ENCODE measurements around the gene TGFA.
A peak's percentile ranks its signal among the peaks of the same experiment; 100 is the strongest.
"Not testable (repeated sequence)": the region's sequence is repeated elsewhere in the genome, so short reads cannot be mapped to it uniquely, and the experiment has no call there.

Gene TGFA

DNA sequence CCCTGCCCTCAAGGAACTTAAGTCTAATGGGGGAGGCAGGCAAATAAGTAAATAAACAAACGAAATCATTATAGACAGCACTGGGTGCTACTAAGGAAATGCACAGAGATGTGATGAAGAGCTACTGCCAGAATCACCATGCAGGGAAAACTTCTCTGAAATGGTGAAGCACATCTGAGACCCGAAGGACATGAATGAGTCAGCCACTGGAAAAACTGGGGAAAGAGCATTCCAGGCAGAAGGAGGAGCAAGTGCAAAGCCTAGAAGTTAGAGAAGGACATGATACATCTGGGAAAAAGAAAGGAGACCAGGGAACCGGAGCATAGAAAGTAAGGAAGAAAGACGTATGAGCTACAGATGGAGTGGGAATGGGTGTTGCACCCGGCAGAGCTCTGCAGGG is 56.8 kb downstream of the TGFA start:
- DNase-seq, result no peak

- no peak for DNase-seq
These were observed 59.2 kb downstream of the TGFA start for GRCh38 chr2:70494293-70494886.

DNA sequence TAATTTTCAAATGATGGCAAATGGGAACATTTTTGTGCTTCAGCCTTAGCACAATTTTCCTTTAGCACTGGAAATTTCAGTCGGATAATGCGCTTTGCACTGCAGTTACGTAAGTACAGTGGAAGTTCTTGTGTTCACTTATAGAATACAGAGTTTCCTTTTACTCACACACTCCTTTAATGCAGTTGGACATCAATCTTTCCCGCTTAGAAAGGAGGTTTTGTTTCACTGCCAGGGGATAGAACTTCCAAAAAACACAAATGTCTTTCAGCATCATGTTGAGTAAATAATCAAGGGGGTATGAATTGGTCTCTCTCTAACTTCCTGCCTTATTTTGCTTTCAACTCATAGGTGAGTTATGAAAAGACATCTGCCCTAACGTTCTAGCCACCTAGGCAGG is 63.2 kb downstream of the TGFA start:
- DNase-seq, result no peak

- no peak for DNase-seq
These were observed 64.5 kb downstream of the TGFA start for GRCh38 chr2:70489165-70489564.

DNA sequence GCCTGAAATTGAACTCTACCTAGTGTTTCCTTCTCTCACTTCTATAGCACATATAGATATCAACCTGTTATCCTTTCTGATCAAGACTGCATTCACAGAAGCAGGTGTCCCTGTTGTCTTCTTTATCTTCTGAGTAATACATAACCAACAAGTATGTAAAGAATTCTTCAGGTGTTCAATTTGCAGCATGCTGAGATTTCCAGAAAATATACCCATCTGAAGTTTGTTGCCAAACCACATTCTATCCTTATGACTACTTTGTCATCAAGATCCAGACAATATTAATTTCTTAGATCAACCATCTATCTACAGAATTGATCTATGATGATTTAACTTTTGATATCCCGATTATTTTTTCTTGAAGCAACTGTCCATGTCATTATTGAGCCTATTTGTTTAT is 69.5 kb downstream of the TGFA start:
- DNase-seq, result no peak

DNA sequence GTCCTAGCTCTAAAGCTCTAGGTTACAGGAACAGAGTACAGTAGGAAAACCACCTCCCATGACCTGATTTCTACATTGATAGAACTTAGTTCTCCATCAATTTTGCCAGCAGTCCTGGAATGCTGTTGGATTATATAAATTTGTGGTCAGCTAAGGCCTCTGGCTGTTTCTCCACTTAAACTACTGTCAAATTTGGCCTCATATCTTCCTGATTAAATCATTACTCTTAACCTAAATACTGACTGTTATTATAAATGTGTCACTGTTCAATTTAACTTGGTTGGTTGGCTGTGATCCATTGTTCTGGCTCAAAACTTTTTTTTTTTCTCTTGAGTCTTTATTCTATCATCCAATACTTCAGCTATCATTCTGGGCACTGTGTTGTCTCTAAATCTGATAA is 71.2 kb downstream of the TGFA start:
- DNase-seq, result no peak

- DNase-seq, result no peak
These were observed 73.2 kb downstream of the TGFA start for GRCh38 chr2:70480468-70480867.

DNA sequence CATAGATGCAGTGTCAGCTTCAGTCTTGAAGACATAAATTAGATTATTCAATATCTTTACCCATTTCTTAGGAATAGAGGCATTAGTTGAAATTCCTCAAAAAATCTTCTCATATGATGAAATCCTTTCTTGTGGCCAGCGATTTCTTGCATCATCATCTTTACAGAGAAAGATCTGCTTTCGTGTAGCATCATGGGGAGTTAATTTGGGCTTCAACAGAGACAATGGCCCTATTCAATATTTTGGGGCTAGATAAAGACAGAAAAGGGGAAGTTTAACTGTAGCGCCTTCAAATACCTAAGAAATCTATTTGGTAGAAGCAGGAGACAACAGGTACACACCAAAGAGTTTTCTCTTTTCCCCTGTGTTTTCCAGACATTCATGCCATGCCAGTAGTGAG is 73.8 kb downstream of the TGFA start:
- no peak for DNase-seq

- DNase-seq, result no peak
These were observed 76.2 kb downstream of the TGFA start for GRCh38 chr2:70477441-70477844.

GRCh38 chr2:70475266-70475665 is 78.4 kb downstream of the TGFA start:
- DNase-seq, result peak; percentile 12

DNA sequence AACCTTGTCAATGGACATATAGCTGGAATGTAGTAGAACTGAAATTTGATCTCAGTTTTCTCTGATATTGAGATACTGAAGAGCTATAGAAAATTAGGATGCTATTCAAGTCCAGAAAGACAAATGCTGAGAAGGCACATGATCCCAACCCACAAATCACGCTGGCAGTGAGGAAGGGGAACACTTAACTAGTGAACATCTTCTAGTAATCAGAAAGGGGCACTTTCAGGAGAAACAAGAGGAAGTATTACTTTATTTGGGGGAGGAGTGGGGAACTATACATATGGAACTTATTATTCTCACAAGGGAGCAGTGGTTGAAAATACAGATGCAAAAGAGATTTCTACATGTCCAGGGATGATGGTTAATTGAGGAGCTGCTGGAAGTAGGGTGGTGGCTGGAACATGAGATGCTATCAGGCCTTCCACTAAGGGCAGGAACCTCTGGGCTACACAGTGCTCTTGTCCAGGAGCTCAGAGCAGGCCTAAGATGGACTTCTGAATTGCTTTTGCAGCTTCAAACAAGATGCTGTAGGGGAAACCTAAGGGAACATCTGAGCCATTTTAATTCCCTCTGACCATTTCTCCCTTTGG is 79.3 kb downstream of the TGFA start:
- no peak for DNase-seq

DNA sequence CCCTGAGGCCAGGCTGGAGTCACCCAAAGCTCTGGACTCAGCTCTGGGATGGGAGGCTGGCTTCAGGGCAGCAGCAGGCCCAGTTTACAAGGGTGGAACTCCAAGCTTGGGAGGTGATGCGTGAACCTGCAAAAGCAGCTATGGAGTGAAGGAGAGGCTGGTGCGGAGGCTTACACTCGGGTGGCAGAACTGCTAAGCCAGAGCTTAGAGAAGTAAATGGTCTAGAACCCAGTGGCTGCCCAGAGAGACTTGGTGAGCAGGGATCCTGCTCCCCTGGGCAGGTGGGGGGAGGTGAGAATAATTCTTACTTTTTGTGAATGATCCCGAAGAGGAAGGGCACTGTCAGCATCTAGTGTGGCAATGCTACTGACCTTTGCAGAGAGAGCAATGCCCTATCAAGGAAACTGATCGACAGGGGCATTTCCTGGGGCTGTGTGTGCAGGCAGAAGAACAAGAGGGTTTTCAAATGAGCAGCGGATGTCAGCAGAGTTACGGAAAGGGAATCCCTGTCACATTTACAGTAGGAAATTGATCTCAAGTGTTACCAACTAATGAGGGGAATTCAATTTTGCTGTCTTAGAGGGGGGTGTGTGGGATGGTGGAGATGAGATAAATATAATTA is 80.4 kb downstream of the TGFA start:
- no peak for DNase-seq

DNA sequence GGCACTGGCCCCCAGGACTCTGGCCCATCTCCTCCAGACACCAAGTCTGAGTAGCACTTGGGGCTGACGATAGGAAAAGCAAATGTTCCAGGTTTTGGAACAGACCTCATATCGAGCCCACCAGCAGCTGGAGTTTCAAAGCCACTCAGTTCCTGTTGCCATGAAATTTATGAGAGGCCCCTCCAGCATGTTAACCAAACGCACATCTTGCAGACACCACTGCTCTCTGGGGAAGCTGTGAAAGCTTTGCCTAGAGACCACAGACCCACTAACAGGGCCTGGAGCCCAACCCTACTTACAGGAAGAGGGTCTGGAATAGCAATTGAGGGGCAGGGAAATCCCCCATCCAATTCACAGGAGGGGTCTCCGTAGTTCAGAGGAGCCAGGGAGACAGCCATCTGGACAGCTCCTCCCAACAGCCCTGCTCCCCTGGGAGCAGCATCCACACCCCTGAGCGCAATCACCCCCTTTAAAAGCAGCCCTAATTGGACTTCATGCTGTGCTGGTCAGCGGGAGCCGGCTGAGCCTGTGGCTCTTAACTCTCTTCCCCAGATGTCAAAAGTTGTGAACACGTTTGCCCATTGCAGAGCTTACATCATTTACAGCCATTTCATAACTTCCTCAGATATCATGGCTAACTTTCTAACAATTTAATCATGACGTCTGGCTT is 81.3 kb downstream of the TGFA start:
- no peak for DNase-seq

GRCh38 chr2:70471129-70471528 is 82.5 kb downstream of the TGFA start:
- DNase-seq, result no peak

- DNase-seq, result no peak
These were observed 83.7 kb downstream of the TGFA start for GRCh38 chr2:70469961-70470360.

DNA sequence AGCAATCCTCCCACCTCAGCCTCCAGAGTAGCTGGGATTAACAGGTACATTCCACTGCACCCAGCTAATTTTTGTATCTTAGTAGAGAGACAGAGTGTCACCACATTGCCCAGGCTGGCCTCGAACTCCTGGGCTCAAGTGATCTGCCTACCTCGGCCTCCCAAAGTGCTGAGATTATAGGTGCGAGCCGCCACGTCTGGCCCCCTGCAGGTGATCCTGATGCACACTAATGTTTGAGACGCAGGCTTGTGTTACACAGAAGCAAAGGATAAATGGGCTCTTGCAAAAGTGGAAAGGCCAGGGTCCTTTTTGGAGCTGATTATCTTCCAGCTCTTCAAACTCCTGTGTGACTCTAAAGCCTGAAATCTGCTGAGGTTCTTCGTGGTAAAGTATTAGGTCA is 84.2 kb downstream of the TGFA start:
- DNase-seq, result no peak

- DNase-seq, result no peak
These were observed 84.7 kb downstream of the TGFA start for GRCh38 chr2:70468878-70469277.

- DNase-seq, result no peak
These were observed 85.5 kb downstream of the TGFA start for GRCh38 chr2:70467831-70468779.

DNA sequence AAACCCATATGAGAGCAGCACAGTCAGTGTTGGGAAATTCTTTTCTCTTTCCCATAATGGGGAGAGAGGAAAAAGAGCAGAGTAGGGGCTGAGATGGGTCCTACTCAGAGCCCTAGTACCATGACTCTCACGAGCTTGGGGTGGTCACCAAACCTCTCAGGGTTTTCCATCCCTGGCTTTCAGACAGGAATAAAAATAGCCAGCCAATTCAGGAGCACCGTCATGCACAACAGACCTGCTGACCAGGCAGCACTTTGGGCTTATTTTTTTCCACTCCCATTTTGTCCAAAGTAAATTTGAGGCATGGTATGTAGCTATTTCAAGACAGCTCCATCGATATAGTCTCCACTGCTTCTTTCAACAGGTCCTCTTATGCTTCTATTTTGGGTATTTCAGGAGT is 86.4 kb downstream of the TGFA start:
- DNase-seq, result no peak

- not testable (repeated sequence) for DNase-seq
These were observed 87.0 kb downstream of the TGFA start for GRCh38 chr2:70466647-70467046.

- DNase-seq, result no peak
These were observed 89.6 kb downstream of the TGFA start for GRCh38 chr2:70463997-70464396.

GRCh38 chr2:70463581-70463980 is 90.0 kb downstream of the TGFA start:
- no peak for DNase-seq
